Measurements from ENCODE around the gene SLF2. TPM values are rescaled to one million over a fixed set of nuclear protein-coding genes. Genes with fewer than 3 reads are reported as not detected.
A peak's percentile ranks its signal among the peaks of the same experiment; 100 is the strongest.

The SLF2 gene, protein sequence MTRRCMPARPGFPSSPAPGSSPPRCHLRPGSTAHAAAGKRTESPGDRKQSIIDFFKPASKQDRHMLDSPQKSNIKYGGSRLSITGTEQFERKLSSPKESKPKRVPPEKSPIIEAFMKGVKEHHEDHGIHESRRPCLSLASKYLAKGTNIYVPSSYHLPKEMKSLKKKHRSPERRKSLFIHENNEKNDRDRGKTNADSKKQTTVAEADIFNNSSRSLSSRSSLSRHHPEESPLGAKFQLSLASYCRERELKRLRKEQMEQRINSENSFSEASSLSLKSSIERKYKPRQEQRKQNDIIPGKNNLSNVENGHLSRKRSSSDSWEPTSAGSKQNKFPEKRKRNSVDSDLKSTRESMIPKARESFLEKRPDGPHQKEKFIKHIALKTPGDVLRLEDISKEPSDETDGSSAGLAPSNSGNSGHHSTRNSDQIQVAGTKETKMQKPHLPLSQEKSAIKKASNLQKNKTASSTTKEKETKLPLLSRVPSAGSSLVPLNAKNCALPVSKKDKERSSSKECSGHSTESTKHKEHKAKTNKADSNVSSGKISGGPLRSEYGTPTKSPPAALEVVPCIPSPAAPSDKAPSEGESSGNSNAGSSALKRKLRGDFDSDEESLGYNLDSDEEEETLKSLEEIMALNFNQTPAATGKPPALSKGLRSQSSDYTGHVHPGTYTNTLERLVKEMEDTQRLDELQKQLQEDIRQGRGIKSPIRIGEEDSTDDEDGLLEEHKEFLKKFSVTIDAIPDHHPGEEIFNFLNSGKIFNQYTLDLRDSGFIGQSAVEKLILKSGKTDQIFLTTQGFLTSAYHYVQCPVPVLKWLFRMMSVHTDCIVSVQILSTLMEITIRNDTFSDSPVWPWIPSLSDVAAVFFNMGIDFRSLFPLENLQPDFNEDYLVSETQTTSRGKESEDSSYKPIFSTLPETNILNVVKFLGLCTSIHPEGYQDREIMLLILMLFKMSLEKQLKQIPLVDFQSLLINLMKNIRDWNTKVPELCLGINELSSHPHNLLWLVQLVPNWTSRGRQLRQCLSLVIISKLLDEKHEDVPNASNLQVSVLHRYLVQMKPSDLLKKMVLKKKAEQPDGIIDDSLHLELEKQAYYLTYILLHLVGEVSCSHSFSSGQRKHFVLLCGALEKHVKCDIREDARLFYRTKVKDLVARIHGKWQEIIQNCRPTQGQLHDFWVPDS
- 10 to 100 TPM; 30.2 to 30.5 TPM for total RNA-seq

DNA sequence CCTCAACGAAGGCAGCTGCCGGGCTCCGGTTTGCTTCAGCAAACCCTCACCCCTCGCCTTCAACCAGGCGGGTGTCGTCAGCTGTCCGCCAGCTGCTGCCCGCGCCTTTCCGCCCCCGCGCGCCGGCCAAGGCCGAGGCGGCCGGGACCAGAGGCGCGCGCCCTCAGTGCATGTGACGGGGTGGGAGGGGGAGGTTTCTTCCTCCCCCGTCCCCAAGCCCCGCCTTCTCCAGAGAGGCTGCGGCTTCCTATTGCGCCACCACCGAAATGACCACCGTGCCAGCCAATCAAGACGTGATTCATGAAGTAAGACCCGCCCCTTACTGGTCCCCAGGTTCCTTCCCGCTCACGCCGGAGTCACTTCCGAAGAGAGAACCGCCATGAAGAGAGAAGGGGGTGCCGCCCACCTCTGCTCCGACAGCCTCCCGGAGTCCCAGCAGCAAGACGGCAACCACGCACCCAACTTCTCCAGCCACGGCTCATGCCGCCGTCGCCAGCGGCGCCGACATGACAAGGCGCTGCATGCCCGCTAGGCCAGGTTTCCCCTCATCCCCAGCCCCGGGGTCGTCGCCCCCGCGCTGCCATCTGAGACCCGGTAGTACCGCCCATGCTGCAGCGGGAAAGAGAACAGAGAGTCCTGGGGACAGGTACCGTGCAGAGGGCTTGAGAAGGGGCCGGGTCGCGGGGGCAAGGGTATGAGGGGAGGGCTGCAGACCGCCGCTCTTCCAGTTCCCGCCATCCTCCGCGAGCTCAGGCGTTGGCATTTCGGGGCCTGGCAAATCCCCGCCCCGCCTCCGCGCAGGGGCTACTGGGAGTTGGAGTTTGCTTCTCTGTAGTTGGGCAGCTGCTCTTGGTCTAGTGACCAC lies at the start of gene SLF2:
Gene SLF2, plus strand, starts transcription at position 359 of the 865 bp plus-strand sequence. Its CDS starts 148 bp downstream, at position 507.
- Mint-ChIP-seq H3K4me1 (peaks cover 33% of the 10 kb centered on the region), H3K36me3 (peaks cover 15% of the 10 kb centered on the region), H3K4me3 (peak within 1 kb of the TSS; percentile 98), H3K9me3 (no peaks in the 10 kb centered on the region), H3K27ac (peak within 1 kb of the TSS; percentile 98), H3K27me3 (no peaks in the 10 kb centered on the region)
- DNase-seq, result peak; percentile 92

DNA sequence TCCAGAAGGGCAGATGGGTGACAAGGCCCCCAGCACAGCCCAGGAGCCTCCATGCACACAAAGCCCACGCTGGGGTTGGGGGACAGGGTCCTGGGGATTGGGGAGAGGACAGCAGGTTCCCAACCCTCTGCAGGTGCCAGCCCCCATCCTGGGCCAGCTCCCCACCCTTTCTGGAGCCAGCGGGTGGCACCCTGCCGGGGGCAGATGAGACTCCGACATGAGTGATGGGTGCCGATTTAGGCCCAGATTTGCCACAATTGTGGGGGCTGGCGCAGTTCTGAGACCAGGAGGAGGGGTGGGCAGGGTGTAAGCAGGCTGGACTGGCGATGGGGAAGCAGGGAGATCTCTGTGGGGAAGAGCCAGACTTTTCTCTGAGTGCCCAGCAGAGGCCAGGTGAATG lies 49.3 kb upstream of the SLF2 start:
- H3K36me3 Mint-ChIP-seq, result no peaks in the 10 kb centered on the region
- peaks cover 2% of the 10 kb centered on the region for H3K4me1 Mint-ChIP-seq
- DNase-seq, result no peak
- no peak overlapping the region for H3K27ac Mint-ChIP-seq
- no peaks in the 10 kb centered on the region for H3K9me3 Mint-ChIP-seq
- peaks cover 50% of the 10 kb centered on the region for H3K27me3 Mint-ChIP-seq
- H3K4me3 Mint-ChIP-seq, result no peak overlapping the region

DNA sequence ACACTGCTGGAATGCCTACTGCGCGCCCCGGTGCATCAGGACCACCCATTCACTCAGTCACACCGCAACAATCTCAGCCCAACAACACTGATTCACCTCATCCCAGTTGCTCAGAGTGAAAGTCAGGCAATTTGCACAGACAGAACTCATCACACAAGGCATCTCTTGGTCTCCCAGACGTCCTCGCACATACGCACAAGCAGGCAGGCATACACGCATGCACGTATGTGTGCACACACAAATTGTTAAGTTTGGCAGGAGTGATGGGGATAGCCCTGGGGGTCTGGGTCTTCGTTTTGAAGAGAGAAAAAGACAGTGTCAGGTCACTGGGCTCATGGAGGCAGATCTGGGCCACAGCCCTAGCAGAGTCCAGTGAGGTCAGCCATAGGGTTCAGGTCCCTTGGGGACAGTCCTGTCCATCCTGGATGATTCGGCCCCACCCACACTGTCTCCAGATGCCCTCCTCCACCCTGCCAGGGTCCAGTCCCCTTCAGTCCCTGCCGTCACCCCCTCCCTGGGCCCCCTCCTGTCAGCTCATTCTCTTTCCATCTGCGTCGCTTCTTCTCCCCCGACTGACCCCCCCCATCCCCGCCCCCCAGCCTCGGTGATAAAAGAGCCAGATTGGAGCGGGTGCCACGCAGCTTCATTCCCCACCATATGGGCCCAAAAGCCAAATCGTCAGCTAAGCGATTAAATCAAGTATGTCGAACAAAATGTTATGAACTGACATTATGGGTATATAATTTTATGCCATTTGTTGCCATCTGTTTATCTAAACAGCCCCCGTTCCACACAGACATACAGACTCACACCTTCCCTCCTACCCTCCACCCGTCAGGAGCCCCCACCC lies 48.5 kb upstream of the SLF2 start:
- peaks cover 41% of the 10 kb centered on the region for H3K27me3 Mint-ChIP-seq
- no peak overlapping the region for H3K27ac Mint-ChIP-seq
- no peak for DNase-seq
- H3K36me3 Mint-ChIP-seq, result no peaks in the 10 kb centered on the region
- no peak overlapping the region for H3K4me3 Mint-ChIP-seq
- H3K9me3 Mint-ChIP-seq, result no peaks in the 10 kb centered on the region
- peaks cover 2% of the 10 kb centered on the region for H3K4me1 Mint-ChIP-seq

DNA sequence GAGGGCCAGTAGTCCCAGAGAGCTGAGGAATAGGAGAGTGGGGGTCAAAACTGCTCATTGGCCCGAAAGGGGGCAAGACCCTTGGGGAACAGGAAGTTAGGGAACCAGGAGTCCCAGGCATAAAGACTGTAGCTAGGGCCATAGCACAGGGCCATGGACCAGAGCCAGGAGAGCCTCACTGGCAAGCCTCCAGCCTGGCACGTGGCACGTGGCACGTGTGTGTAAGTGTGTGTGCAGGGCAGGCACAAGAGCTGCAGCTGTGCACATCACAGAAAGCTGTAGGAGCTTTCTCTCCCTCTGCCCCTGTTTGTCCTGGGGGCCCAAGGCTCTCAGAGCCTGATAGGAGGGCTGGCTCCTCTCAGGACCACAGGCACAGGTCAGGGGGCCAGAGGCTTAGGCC lies 47.8 kb upstream of the SLF2 start:
- Mint-ChIP-seq H3K9me3 (no peaks in the 10 kb centered on the region), H3K36me3 (no peaks in the 10 kb centered on the region), H3K27ac (no peak overlapping the region), H3K4me1 (peaks cover 2% of the 10 kb centered on the region), H3K4me3 (no peak overlapping the region), H3K27me3 (peaks cover 39% of the 10 kb centered on the region)
- no peak for DNase-seq

DNA sequence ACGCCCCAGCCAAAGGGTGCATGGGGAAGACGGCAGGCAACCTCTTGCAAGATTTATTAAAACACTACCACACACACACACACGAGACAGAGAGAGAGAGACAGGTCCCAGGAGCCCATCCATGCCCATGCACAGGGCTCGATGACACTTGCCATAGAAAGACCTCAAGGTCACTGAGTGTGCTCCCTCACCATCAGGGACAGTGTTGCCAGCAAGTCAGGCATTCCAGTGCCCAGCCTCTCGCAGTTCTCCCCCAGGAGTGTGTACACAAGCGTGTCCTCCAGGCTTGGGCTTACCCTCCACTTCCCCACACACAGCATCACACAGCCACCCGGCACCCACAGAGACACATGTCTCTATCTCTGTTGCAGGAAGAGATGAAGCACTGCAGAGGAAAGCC lies 46.8 kb upstream of the SLF2 start:
- peaks cover 38% of the 10 kb centered on the region for H3K27me3 Mint-ChIP-seq
- peaks cover 2% of the 10 kb centered on the region for H3K4me1 Mint-ChIP-seq
- H3K4me3 Mint-ChIP-seq, result no peak overlapping the region

DNA sequence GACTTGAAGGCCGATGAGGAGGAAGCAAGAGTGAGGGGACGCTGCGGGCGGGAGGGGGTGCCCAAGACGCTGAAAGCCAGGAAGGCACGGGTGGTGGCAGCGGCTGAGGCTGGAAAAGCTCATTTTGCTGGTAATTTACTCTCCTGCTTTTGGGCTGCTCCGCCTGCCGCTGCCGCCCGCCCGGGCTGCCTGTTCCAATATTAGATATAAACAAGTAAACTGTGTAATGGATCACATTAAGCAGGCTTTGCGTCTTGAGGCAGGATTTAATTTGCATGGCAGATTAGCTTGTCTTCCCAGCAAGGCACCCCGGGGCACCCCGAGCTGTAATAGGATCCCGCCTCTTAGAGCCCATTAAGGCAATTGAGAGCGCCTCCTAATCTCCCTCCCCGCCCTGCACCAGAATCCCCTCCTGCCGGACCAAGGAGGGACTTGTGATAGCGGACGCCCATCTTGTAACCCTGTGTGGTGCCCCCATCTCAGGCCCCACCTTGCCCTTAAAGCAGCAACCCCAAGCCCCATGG lies 46.1 kb upstream of the SLF2 start:
- peaks cover 2% of the 10 kb centered on the region for H3K4me1 Mint-ChIP-seq
- peaks cover 36% of the 10 kb centered on the region for H3K27me3 Mint-ChIP-seq
- no peaks in the 10 kb centered on the region for H3K9me3 Mint-ChIP-seq
- H3K4me3 Mint-ChIP-seq, result no peak overlapping the region
- no peak for DNase-seq
- H3K36me3 Mint-ChIP-seq, result no peaks in the 10 kb centered on the region
- H3K27ac Mint-ChIP-seq, result no peak overlapping the region

More for the DNA sequence above, 46.8 kb upstream of the SLF2 start:
- DNase-seq, result no peak
- Mint-ChIP-seq H3K36me3 (no peaks in the 10 kb centered on the region), H3K9me3 (no peaks in the 10 kb centered on the region), H3K27ac (no peak overlapping the region)

DNA sequence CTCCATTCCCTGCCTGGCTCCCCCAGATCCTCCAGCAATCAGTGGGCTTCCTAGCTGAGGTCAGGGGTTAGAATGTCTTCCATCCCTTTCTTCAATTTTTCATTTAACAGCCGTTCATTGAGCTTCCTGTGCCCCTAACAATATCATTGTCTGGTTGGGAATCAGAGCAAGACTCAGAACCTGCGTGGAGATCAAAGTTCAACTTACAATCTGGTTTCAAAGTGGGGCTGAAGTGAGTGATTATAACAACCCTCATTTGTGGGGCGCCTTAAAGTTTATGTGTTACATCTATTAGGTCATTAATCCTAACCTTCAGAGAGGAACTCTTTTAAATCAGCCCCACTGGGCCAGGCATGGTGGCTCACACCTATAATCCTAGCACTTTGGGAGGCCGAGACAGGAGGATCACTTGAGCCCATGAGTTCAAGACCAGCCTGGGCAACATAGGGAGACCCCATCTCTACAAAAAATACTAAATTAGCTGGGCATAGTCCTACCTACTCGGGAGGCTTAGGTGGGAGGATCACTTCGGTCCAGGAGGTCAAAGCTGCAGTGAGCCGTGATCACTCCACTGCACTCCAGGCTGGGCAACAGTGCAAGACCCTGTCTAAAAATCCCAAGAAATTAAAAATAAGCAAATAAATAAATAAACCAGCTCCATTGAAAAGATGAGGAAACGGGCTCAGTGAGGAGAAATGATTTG lies 45.4 kb upstream of the SLF2 start:
- Mint-ChIP-seq H3K36me3 (no peaks in the 10 kb centered on the region), H3K27ac (no peak overlapping the region), H3K27me3 (peaks cover 32% of the 10 kb centered on the region), H3K4me3 (no peak overlapping the region), H3K4me1 (peaks cover 2% of the 10 kb centered on the region), H3K9me3 (no peaks in the 10 kb centered on the region)
- DNase-seq, result no peak

DNA sequence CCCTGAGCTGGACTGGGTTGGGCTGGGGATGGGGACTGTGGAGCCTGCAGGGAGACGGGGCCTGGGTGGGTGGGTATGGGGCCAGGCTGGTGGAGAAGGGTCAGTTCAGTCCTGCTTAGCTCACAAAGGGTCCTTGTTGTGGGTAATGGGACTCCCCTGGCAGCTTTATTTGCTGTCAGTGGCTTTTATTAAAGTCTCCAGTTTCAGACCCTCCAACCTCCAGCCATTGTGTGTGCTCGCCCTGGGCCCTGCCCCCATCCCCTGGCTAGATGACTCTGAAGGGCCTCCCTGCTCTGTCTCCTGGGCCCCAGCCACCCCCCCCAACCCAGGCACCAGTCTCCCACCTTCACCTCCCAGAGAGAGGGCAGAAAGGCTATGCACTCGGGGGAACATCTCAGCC lies 44.4 kb upstream of the SLF2 start:
- H3K36me3 Mint-ChIP-seq, result no peaks in the 10 kb centered on the region
- H3K27ac Mint-ChIP-seq, result no peak overlapping the region
- DNase-seq, result no peak
- H3K4me1 Mint-ChIP-seq, result peaks cover 2% of the 10 kb centered on the region
- peaks cover 36% of the 10 kb centered on the region for H3K27me3 Mint-ChIP-seq
- no peak overlapping the region for H3K4me3 Mint-ChIP-seq
- H3K9me3 Mint-ChIP-seq, result no peaks in the 10 kb centered on the region

DNA sequence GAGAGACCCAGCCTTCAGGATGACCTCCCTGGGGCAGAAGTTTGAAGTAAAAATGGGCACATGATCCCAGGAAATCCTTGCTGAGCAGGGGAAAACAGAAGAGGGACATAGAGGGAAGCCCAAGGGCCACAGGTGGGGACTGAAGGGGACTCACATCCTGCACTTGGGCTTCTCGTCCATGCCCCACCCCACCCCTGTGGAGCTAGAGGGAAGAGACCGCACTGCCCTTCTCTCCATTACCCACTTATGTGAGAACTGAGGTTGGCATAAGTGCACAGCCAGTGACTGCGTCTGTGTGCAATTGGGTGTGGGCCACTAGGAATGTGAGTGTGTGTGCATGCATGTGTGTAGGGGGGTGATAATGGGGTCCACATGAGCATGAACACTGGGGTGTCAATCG lies 43.4 kb upstream of the SLF2 start:
- H3K4me1 Mint-ChIP-seq, result peaks cover 2% of the 10 kb centered on the region

DNA sequence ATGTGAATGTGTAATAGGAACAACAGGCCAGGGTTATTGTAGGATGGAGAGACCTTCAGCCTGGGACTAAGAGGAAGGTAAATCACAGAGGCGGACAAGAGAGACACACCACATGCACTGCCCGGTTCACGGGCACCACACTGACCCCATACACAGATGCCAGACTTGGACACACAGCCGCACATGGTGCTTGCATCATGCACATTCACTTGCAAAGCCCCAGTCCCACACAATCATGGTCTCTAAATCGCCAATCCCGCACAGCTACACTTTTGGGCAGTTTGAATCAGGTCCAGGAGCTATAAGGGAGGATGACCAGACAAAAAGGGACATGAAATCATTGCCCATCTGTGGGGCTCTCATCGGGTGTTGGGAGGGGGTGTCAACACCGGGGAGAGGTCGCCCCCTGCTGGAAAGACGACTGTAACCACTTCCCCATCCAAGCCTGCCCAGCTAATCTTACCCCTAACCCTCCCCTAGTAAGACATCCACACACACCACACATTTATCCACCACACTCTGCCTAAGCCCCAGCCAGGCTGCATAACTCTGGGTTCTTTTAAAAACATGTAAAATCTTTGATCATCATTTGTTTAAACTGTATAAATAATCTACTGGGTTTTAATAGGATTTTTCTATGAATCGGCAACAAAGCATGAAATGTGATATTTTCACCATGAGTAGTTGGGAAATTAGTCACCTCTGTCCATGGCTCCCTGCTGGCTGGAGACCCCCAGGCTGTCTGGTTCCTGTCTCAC lies 40.5 kb upstream of the SLF2 start:
- Mint-ChIP-seq H3K36me3 (no peaks in the 10 kb centered on the region), H3K4me3 (no peak overlapping the region), H3K27me3 (peaks cover 25% of the 10 kb centered on the region), H3K4me1 (no peaks in the 10 kb centered on the region), H3K27ac (no peak overlapping the region), H3K9me3 (no peaks in the 10 kb centered on the region)
- peak; percentile 58 for DNase-seq

More for the DNA sequence above, 43.4 kb upstream of the SLF2 start:
- Mint-ChIP-seq H3K36me3 (no peaks in the 10 kb centered on the region), H3K27me3 (peaks cover 36% of the 10 kb centered on the region), H3K4me3 (no peak overlapping the region), H3K9me3 (no peaks in the 10 kb centered on the region), H3K27ac (no peak overlapping the region)
- no peak for DNase-seq

DNA sequence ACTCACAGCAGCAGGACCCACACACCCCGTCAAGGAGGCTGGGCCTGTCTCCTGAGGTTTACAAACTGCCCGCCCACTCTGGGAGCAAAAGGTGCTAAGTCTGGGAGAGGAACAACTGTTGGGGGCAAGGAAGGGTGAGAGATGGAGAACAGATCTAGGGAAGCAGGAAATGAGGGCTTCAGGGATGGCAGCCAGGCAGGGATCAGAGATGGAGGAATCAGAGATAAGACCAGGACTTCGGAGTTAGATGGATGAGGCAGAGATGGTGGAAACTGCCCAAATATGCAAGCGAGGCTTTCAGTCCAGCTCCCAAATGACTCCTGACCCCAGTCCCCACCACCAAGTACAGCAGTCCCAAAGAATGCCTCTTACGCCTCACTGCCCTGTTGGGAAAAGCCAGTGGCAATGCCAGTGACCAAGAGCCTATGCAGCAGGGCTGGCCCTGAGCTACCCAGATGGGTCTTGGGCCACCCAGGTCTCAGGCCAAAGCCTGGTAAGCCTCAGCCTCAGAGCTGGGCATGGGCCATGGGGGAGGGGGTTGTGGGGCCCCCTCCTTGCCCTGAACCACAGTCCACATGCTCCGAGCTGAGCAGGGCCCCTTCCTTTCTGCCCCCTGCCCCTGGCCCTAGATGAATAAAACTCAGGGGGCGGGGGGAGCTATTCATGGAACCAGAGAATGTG lies 39.5 kb upstream of the SLF2 start:
- Mint-ChIP-seq H3K36me3 (no peaks in the 10 kb centered on the region), H3K27ac (no peak overlapping the region), H3K4me3 (no peak overlapping the region), H3K9me3 (no peaks in the 10 kb centered on the region), H3K27me3 (peaks cover 19% of the 10 kb centered on the region), H3K4me1 (peaks cover 2% of the 10 kb centered on the region)
- no peak for DNase-seq

DNA sequence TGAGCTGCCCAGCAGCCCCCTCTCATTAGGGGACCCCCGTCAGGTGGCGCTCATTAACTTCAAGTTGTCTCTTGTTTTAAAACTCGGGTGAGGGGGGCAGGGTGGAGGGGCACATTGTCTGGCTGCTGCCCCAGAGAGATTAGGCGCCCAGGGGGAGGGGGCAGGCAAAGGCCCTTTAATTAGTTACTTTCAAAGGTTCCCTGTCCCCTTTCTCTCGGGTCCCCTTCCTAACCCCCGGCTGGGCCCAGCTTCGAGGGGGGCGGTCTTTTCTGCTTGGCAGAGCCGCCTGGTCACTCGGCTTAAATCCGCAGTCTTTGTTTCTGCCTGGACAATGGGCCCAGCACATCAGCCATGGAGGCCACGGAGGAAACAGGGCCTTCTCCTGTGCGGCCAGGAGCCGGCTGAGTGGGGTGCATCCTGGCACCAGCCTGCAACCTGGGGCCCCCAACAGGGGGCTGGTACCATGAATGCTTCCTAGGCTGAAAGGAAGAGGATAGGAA lies 38.9 kb upstream of the SLF2 start:
- Mint-ChIP-seq H3K9me3 (no peaks in the 10 kb centered on the region), H3K27me3 (peaks cover 19% of the 10 kb centered on the region), H3K36me3 (no peaks in the 10 kb centered on the region), H3K4me1 (peaks cover 2% of the 10 kb centered on the region), H3K27ac (no peak overlapping the region), H3K4me3 (no peak overlapping the region)
- DNase-seq, result no peak

Measured in activated naive CD8-positive, alpha-beta T cell treated with anti-CD3 and anti-CD28 coated beads for 36 hours (primary cell).